Hindlimb muscle (tissue), 1 donor: ENCODE data around the gene MXD4. TPM values are rescaled to one million over a fixed set of nuclear protein-coding genes. Genes with fewer than 3 reads are reported as not detected.
"Not testable (repeated sequence)": the region's sequence is repeated elsewhere in the genome, so short reads cannot be mapped to it uniquely, and the experiment has no call there.

ENCODE experiments used
- DNase-seq: peaks from one replicate; pipeline ENCODE4 v3.0.0-alpha.2; 2013
- polyA plus RNA-seq: library from polyadenylated mRNA; unstranded; fragments of 120-200 nt; gene quantifications from one replicate; pipeline ENCODE4 v1.2.1, GENCODE V29; 2013; ENCODE audit not compliant: insufficient read length

The MXD4 gene
- polyA plus RNA-seq, 1 donor: 69.2 TPM

DNA sequence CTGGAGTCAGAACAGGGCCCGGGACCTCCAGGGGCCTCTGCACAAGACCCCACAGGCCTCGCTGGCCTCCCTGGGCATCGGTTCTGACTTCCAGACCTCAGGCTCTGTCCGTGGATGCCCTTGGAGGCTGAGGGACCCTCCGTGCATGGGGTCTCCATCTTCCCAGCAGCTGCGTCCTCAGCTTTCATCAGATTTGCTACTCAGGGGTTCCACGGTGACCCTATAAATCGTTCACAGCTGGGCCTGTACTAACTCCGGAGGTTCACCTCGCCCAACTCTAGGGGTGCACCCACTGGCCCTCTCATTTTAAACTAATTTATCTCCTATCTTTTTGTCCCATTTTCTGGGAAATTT, 13.1 kb upstream of the MXD4 start:
- not testable (repeated sequence) for DNase-seq

DNA sequence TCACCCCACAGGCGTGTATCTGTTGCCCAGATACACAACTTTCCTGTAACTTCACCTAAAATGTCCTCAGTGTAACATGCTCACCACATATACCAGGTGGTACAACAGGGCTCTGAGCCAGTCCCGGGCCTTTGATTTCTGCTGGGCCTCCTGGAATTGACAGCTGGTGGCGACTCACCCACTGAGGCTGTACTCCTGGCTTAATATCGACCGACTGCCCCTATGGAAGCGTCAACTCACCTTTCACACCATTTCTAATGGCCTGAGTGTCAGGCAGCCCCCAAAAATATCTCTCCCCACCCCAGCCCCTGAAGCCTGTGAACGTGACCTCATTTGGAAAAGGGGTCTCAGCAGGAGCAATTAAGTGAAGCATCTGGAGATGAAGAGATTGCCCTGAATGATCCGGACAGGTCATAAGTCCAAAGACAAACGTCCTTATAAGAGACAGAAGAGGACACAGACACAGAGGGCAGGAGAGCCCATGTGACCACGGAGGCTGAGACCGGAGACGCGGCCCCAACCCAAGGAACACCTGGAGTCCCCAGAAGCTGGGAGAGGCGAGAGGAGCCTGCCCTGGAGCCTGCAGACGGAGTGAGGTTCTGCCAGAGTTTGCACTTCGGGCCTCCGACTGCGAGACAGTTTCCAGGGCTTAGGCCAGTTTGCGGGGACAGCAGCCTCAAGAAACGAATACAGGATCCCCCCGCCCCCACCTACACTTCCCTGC, 12.6 kb upstream of the MXD4 start:
- DNase-seq: no peak

DNA sequence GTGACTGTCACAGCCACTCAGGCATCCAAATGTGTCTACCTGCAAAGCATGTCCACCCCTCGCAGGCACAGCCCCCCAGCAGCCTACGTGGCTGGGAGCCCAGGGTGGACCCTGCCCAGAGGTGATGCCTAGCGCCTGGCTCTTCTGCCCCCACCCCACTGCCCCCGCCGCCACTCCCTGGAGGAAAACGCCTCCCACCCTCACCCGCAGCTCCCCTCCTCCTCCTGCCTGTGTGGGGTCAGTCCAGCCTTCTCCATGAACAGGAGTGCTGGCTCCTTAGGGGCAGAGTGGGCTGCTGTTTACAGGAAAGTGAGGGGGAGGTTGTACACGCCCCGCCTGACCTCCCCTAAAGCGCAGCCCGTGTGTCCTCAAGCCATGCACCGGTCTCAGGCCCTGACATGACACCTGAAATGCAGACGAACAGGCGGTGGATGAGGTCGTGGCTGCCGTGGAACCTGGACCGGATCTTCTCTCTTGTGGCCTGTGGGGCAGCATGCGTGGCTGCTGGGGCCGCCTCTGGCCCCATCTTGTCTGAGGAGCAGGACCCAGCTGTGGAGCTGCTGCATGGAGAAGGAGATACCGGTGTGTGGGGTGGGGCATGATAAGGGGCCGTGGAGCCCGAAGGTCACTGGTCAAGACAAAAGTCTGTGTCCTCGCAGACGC, 11.9 kb upstream of the MXD4 start:
- no peak for DNase-seq

DNA sequence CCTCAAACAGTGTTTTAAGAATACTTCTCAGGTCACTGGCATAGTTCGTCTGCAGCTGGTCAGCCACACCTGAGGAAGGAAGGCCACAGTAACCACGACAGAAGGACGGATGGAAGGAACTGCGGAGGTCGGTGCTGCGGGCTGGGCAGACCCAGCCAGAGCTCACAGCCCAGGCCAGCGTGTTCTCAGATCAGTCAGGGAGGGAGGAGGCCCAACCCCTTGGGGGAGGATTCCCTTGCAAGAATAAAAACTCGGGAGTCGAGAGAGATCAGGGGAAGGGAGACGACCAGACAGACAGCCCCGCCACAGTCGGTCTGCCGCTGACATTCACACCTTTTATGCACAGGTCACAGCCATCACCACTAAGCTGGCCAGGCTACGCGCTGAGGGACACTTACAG, 11.3 kb upstream of the MXD4 start:
- no peak for DNase-seq

DNA sequence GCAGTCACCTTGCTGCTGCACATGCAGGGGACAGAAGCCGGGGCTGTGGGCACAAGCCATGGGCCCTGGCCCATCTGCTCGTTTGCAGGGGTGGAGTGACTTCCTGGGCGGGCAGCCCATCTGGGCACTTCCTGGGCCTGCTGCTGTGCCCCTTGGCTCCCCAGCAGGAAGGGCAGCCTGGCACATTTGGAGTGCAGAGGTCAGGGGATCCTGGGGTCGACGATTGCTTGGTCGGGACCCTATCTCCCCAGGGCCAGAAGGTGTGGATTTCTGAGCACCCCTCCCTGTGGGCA, 10.9 kb upstream of the MXD4 start:
- no peak for DNase-seq

DNA sequence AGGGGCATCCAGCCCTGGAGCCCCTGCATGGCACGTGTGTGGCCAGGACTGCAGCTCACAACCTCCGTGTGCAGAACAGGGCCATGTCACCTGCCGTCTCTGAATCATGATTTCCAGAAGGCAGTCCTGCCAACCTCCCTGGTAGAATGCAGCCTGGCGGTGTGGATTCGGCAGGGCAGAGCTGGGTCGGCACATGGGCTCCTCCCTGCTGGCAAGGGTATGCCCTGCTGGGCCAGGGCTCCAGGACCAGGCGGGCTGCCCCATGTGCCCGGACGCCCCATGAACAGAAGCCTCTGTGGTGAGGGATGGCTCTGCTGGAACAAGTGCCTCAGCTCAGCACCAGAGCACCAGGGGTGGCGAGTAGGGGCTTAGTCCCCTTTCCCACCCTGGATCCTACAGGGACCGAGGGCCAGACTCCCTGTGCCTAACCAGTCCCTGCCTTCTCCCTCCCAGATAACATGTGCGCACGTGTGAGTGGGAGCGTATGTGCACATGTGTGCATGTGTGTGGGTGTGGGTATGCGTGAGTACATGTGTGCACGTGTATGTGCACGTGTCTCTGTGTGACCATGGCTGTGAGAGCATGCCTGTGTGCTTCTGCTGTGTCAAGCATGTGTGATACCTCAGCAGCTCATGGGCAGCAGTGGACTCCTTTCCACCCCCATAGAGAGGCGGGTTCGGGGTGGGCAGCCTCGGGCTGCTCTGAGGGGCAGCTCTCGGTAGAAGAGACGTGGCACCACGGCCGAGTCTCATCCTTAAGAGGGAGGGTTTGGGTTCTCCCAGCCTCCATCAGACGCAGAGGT, 10.3 kb upstream of the MXD4 start:
- no peak for DNase-seq

DNA sequence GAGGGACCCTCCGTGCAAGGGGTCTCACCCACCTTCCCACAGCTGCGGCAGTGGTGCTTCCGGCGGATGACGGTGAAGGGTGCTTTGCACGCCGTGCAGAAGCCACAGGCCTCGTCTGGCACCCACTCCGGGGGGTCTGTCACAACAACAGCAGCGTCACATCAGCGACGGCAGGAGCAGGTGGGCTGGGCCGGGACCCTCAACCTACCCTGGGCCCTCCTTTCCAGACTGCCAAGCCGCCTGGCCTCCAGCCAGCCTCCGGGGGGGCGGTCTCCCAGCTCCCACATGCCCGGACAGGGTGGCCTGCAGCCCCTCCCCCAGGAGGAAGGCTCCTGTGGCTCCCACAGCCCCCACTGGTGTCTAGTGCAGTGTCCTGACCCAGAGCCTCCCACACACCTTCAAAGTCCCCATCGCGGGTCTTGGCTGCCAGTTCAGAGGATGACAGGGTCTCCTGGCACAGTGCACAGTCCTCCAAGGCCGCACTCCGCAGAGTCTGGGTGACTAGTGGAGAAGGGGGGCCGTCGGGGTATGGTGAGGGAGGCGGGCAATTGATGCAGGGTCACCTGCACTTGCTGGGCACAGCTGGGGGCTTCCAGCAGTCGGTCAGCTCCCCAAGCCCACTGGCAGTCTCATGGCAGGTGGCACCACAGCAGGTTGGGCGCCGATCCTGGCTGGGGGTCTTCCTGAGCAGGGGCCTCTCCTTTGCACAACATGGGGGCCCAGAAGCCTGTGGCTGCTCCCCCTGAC, 9.5 kb upstream of the MXD4 start:
- no peak for DNase-seq

DNA sequence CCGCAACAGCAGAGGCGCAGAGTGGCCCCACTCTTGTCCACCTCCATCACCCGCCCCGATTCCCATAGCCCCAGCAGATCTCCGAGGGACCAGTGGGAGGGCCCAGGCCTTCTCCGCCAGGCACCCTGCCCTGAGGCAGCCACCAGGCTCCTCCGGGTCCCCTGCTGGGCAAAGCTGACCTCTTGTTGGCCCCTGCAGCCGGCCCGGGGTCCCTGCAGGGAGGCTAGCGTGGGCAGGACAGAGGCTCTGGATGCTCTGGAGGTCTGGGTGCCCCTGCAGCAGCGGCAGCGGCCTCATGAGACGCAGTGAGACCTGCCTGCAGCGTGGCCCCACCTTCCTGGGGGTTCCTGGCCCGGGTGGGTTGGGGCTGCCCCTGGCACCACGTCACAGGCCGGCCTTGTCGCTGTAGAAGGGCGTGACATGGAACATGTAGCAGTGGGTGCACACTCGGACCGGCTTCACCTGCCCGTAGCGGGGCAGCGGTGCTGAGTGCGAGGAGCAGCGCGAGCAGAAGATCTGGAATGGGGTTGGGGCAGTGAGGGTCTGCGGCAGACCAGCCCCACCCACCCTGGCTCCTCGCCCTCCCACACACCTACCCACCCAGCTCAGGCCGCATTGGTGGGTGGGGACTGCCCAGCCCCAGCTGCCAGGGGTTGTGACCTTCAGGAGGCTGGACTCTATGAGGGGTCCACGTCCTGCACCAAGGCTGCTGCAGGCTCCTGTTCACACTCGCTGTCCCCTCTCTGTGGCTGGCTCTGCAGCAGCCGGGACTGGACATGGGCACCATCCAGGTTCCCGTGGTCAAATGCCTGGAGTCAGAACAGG, 8.6 kb upstream of the MXD4 start:
- no peak for DNase-seq

DNA sequence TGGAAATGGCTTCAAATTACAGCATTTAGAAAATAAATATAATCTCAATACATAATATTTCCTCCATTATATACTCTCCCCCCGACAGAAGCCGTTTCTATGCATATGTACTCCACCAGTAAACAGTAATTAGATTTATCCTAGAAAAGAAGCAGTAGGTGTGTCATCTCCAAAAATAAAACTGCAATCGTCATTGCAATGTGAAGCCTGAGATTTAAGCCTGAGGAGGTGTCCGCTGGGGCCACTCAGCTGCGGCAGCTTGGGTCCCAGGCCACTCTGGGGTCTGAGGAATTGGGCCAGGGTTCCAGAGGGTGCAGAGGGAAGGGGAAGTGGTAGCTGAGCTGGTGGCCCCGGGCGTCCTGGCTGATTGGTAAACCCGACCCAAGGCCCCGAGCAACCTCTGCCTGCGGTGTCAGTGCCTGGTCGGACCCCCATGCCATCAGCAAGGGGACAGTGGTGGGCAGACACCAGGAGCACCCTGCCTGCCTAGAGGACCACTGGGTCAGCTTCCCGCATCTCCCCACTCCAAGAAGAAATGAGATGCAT, 7.8 kb upstream of the MXD4 start:
- no peak for DNase-seq

DNA sequence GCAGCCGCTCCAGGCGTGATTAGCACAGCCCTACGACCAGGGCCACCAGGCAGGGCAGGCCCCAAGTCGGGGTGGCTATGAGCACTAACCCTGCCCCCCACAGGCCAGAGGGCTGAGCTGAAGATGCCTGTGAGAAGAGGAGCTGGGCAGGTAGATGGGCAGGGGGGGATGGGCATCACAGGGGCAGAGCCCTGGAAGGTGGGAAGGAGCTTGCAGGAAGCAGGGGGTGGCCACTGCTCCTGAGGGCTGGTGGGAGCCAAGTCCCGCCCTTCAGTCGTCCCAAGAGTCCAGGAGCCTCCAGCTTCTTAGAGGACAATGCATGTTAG, 7.3 kb upstream of the MXD4 start:
- DNase-seq: no peak

DNA sequence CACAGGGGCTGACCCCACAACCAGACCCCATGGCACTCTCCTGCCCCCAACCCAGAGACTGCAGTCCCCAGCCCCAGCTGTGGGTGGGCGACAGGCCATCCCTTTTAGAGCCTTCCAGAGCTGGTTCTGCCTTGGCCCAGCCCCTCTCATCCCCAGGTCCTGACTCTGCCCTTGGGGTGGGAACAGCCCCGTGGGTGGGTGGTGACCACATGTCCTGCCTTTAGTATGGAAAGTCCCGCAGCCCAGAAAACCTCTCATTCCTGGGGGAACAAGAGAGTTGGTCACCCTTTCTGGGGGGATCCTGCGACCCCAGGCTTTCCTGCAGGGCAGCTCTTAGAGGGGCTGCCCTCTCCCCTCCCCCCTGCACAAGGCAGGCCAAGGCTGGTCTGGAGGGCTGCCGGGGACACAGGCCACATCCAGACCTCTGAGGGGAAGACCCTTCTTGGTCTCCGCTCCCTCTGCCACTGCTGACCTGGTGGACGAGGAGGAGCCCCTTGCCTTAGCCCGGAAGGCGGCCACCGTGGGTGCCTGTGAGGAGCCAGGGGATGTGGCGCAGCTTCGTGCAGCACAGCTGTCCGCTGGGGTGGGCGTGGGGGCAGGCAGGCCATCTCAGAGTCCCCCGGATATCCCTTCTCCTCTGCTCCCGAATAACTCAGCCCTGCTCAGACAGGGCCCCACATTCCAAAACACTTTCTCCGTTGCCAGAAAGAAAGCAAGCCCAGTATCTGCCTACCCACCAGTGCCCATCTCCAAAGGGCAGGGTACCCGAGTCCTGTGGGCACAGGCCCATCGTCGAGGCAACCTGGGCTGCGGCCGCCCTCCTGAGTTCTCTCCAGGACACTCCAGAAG, 6.7 kb upstream of the MXD4 start:
- DNase-seq: no peak

DNA sequence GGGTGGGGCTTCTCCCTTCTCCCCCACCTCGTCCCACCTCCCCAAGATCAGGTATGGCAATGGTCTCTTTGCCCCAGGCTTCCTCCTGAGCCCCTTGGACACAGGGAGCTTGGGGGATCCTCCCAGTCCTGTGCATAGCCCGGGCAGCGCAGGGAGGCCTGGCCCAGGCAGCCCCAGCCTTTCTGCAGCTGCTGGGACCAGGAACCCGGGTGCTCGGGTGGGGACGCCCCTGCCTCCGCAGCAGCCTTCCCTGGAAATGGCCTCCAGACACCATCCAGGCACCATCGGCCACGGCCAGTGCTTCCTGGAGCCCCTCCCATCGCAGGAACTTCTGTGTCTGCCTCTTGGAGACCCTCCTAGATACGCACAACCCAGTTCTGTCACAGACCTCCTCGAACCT, 5.9 kb upstream of the MXD4 start:
- no peak for DNase-seq

DNA sequence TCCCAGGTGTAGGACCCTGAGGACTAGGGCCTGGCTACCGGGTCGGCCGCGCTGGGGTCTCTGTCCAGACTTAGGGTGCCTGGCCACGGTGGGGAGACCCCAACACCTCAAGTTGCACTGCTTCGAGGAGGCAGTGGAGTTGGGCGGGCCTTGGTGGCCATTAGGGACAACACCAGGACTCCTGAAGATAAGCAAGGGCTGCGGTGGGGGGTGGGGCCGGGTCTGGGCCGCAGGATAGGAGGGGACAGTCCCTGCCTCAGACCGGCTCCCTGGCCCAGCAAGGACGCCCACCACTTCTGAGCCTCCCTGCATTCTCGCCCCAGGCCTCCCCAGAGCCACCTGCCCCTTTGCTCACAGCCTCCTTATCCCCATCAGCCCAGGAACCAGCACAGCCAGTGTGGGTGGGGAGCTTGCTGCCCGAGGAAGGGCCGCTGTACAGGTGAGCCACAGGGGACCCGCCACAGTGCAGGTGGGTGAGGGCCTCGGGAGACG, 5.5 kb upstream of the MXD4 start:
- DNase-seq: no peak

DNA sequence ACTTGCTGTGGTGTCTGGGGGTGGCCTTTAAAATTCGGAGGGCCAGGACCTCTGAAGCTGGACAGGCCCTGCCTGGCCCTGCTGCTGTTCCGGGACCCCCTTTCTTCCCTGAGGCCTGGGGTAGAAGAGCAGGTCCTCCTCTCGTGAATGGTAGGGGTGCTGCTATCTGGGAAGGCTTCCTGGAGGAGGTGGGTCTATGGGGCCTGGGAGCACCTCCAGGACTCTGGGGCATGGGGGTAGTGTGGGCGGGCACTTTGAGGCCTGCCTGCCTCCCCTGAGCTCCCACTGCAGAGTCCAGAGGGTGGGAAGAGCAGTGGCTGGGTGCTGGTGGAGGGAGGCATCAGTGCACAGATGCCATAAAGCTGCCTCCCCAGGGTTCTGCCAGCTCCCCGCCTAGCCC, 4.9 kb upstream of the MXD4 start:
- no peak for DNase-seq

DNA sequence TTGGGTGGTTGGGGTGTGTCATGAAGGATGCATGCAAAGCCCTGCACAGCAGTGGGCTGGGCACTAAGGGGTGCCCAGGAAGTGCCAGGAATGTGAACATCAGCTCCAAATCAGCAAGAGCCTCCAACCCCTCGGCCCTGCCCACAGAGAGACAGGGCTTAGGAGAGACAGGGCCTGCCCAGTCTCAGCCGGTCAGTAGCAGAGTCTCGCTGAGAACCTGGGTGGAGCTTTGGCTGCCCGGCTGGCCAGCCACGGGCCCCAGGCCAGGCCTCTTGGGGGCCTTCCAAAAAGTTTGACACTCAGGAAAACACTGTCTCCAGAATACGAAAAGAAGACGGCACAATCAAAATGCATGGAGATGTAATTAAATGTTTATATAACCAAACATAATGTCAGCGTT, 4.3 kb upstream of the MXD4 start:
- peak; percentile 75 for DNase-seq

DNA sequence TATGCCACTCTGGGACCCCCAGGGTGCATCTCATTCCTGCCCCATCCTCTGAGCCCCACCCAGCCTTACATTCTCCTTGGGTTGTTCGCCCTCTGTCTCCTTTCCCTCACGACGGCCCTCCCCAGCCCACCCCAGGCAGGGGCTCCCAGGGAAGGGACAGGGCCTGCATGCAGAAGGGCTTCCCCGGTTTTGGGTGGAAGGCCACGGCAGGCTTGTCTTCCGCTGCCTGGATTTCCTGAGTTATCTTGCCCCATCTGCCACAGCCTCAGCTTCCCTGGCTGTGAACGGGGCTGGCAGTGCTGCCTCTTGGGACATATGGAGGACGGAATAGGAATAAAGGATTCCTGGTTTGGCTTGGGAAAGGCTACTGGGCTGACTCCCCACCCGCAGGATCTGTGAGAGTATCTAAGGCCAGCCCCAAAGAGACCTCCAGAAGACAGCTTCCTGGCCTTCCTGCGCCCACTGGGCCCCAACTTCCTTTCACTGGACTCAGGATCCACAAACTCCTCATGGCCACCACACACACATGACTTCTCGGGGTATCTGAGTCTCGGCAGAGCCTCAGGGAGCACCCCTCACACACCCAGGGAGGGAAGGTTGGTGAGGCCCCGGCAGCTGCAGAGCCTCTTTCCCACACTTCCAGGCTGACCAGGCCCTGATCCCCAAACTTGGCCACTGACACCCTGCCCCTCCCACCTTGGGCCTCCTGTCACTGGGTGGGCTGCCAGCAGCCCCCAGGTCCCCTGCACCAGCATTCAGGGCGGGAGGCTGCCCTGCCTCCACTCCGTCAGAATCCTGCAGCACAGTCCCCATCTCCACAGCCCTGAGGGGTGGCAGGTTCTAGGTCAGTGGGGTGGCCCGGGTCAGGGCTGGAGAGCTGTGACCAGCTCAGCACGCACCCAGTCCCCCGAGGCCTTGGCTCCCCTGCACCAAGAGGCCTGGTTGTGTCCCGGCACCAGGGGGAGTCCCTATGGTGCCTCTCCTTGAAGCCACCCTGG, 3.5 kb upstream of the MXD4 start:
- DNase-seq: no peak

DNA sequence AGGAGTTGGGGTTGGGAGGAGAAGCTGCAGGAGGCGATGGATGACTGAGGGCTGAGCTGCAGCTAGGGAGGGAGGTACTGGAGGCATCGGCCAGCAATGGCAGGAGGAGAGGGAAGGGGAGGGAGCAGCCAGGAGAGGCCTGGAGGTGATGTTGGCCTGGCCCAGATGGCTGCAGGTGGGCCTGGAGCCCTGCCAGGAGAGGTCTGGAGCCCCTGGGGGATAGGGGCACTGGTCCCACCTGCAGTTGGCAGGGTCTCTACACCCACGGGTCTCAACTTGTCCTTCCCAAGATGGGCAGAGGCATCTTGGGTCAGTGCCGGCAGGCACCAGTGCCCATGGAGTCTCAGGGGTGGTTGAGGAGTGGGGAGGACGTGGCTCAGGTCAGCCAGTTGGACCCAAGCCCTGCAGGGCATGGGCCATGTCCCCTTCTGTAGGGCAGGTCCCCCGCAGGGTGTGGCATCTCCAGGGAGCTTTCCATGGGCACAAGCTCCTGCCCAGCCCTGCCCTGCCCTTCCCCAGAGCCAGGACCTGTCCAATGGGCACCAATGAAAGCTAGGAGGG, 2.7 kb upstream of the MXD4 start:
- DNase-seq: no peak

DNA sequence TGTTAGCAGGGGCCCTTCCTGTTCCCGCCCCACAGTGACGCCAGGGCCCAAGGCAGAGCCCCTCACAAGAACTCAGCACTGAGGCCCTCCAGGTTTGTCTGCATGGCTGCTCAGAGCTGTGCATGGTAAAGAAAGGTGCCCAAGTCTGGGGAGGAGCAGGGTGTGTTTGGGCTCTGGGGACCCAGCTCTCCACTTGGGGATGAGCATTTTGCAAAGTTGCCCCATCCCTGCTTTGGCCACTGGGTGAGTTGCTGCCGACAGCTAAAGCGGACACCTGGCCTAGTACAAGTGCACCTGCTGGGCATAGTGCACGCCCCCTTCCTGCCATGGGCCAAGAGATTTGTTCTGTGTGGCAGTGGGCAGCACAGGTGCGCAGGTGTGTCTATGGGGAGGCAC, 2.0 kb upstream of the MXD4 start:
- no peak for DNase-seq

DNA sequence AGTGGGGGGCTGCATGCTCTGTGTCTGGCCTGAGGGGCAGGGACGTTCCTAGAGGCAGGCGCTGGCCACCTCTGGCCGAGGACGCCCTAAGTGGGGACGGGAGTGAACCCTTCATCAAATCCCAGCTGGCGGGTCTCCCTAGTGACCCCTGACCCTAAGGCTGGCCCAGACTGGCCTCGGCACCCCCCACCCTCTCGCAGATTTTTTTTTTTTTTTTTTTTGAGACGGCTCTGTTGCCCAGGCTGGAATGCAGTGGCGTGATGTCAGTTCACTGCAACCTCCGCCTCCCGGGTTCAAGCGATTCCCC, 988 bp upstream of the MXD4 start:
- no peak for DNase-seq
